Endothelial cell (in vitro differentiated cells): Measurements from ENCODE around the gene RASA3. TPM values are rescaled to one million over a fixed set of nuclear protein-coding genes. Genes with fewer than 3 reads are reported as not detected.
"Not testable (repeated sequence)": the region's sequence is repeated elsewhere in the genome, so short reads cannot be mapped to it uniquely, and the experiment has no call there.

Experiments used
- DNase-seq: peaks from one replicate; pipeline ENCODE4 v3.0.0; 2021; ENCODE audit warnings: low spot score
- H3K27ac Mint-ChIP-seq: one replicate; pipeline ENCODE4 v1.8.0; 2021; ENCODE audit warnings: mixed read lengths, inconsistent platforms; ENCODE audit not compliant: unreplicated experiment
- H3K27me3 Mint-ChIP-seq: one replicate; pipeline ENCODE4 v1.8.0; 2021; ENCODE audit warnings: mild to moderate bottlenecking, moderate library complexity, mixed read lengths, inconsistent platforms; ENCODE audit not compliant: unreplicated experiment
- H3K36me3 Mint-ChIP-seq: one replicate; pipeline ENCODE4 v1.8.0; 2021; ENCODE audit warnings: mild to moderate bottlenecking, low read depth, mixed read lengths, inconsistent platforms; ENCODE audit not compliant: unreplicated experiment
- H3K4me1 Mint-ChIP-seq: one replicate; pipeline ENCODE4 v1.8.0; 2021; ENCODE audit warnings: mild to moderate bottlenecking, mixed read lengths, inconsistent platforms; ENCODE audit not compliant: unreplicated experiment
- H3K4me3 Mint-ChIP-seq: one replicate; pipeline ENCODE4 v1.8.0; 2021; ENCODE audit warnings: mild to moderate bottlenecking, mixed read lengths, inconsistent platforms; ENCODE audit not compliant: unreplicated experiment
- H3K9me3 Mint-ChIP-seq: one replicate; pipeline ENCODE4 v1.8.0; 2021; ENCODE audit warnings: mixed read lengths, inconsistent platforms; ENCODE audit not compliant: unreplicated experiment
- total RNA-seq: library from RNA; stranded (reverse); fragmentation: NEBNext Ultra II Directional; extraction: Animal tissue kit (Norgen Biotek cat#: 25700); gene quantifications from one replicate; pipeline ENCODE4 v1.2.1, GENCODE V29; 2021; ENCODE audit not compliant: unreplicated experiment
- TF ChIP-seq, protein P1 (sequence below): fragments of 200-600 bp; sonication (generic); IDR thresholded peaks from one replicate; pipeline ENCODE4 v1.5.0; 2021; ENCODE audit warnings: antibody characterized with exemption; ENCODE audit not compliant: unreplicated experiment

The RASA3 gene
- total RNA-seq, 1 donor from 2014 or later = 34.0 TPM

DNA sequence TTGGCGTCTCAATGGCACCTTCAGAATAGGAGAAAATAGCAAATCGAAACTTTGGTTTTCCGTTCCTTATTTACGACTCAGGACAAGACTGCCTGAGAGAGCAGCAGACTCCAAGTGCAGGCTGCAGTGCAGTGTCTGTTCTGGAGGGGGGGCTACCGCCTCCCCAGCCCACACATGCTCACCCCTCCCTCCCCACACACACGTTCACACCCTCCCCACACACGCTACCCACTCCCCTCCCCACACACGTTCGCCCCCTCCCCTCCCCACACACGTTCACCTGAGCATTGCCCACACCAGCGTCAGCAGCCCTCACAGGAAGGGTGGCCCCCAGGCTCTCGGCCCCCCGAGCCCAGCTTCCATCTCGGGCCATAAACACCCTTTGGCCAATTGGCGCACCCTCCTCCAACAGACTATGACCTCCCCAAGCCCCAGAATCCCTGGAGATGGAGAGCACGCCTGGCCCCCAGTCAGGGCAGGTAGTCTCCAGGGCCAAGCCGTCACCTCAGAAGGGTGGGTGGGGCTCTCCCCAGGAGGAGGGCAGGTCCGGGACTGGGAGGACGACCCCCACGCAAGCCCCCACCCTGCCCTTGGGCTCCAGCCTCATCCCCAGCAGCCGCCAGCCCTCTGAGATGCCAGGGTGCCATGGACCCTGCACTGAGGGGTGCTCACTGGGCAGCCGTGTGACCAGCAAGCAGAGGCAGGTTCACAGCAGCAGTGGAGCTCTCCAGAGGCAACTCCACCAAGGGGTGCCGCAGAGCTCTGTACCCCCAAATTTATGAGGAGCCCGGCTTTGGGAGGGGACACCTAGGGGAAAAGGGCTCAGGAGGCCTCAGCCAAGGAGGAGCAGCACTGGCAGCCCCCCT is 27.5 kb downstream of the RASA3 start:
- Mint-ChIP-seq H3K27me3 (peaks cover 13% of the 10 kb centered on the region), H3K9me3 (no peaks in the 10 kb centered on the region), H3K36me3 (peaks cover 14% of the 10 kb centered on the region), H3K27ac (no peak overlapping the region), H3K4me1 (peaks cover 43% of the 10 kb centered on the region), H3K4me3 (no peak overlapping the region)
- no peak for DNase-seq
- TF ChIP-seq, protein P1, sequence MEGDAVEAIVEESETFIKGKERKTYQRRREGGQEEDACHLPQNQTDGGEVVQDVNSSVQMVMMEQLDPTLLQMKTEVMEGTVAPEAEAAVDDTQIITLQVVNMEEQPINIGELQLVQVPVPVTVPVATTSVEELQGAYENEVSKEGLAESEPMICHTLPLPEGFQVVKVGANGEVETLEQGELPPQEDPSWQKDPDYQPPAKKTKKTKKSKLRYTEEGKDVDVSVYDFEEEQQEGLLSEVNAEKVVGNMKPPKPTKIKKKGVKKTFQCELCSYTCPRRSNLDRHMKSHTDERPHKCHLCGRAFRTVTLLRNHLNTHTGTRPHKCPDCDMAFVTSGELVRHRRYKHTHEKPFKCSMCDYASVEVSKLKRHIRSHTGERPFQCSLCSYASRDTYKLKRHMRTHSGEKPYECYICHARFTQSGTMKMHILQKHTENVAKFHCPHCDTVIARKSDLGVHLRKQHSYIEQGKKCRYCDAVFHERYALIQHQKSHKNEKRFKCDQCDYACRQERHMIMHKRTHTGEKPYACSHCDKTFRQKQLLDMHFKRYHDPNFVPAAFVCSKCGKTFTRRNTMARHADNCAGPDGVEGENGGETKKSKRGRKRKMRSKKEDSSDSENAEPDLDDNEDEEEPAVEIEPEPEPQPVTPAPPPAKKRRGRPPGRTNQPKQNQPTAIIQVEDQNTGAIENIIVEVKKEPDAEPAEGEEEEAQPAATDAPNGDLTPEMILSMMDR = no peak

DNA sequence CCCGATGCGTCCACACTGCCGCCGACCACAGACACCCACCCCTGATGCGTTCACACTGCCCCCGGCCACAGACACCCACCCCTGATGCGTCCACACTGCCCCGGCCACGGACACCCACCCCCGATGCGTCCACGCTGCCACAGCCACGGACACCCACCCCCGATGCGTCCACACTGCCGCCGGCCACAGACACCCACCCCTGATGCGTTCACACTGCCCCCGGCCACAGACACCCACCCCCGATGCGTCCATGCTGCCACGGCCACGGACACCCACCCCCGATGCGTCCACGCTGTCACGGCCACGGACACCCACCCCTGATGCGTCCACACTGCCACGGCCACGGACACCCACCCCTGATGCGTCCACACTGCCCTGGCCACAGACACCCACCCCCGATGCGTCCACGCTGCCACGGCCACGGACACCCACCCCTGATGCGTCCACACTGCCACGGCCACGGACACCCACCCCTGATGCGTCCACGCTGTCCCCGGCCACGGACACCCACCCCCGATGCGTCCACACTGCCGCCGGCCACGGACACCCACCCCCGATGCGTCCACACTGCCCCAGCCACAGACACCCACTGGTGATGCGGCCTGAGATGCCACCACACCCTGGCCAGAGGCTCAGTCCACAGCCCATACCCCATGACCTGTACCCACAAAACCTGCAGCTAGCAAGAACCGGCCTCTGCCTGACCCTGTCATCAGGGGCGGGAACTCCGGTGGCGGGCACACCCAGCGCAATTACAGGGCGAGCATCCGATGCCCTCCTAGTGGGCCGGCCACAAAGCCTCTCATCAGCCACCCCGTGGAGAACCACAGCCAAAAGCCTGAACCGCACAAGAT is 28.4 kb downstream of the RASA3 start:
- TF ChIP-seq, protein P1 = no peak
- peaks cover 13% of the 10 kb centered on the region for H3K27me3 Mint-ChIP-seq
- DNase-seq = no peak
- H3K9me3 Mint-ChIP-seq = no peaks in the 10 kb centered on the region
- peaks cover 34% of the 10 kb centered on the region for H3K4me1 Mint-ChIP-seq
- no peak overlapping the region for H3K4me3 Mint-ChIP-seq
- H3K36me3 Mint-ChIP-seq = peaks cover 14% of the 10 kb centered on the region
- no peak overlapping the region for H3K27ac Mint-ChIP-seq

- not testable (repeated sequence) for H3K9me3 Mint-ChIP-seq, H3K27me3 Mint-ChIP-seq, H3K4me3 Mint-ChIP-seq, H3K27ac Mint-ChIP-seq, DNase-seq
- Mint-ChIP-seq H3K36me3 (peaks cover 10% of the 10 kb centered on the region), H3K4me1 (peaks cover 27% of the 10 kb centered on the region)
Observed at GRCh38 chr13:114103289-114103621, 29.2 kb downstream of the RASA3 start.

DNA sequence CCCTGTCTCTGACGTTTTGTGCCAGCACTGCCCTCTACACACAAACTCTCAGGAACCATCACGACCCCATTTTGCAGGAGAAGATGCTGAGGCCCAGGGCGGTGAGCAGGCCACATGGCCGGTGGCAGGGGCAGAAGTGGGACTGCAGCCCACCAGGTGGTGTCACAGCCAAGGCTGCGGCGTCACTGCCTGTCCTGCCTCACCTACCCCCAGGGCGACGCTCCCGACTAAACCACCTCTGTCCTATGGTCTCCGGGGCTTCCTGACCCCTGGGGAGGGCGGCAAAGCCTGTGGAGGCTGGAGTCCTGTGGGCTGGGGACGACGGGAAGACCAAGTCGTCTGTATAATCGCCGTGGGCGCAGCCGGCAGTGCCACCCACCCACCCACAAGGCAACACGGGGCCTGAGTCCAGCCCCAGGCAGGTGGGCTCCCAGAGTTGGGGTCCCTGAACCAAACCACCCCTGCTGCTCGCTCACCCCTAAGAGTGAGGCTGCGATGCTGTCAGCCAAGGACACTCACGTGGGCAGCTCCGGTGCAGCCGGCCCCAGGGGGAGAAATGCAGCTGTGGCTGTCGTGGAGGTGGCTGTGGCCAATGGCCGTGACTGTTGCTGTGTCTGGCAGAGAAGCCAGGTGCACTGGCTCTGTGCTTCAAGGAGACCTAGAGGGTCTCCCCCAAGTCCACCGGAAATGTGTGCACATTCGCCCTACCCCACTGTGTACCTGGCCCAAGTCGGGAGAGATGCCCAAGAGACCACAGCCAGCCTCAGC is 29.7 kb downstream of the RASA3 start:
- H3K27me3 Mint-ChIP-seq = peaks cover 8% of the 10 kb centered on the region
- TF ChIP-seq, protein P1 = no peak
- H3K4me1 Mint-ChIP-seq = peaks cover 22% of the 10 kb centered on the region
- DNase-seq = no peak
- H3K9me3 Mint-ChIP-seq = no peaks in the 10 kb centered on the region
- no peak overlapping the region for H3K4me3 Mint-ChIP-seq
- H3K36me3 Mint-ChIP-seq = peaks cover 6% of the 10 kb centered on the region
- no peak overlapping the region for H3K27ac Mint-ChIP-seq

DNA sequence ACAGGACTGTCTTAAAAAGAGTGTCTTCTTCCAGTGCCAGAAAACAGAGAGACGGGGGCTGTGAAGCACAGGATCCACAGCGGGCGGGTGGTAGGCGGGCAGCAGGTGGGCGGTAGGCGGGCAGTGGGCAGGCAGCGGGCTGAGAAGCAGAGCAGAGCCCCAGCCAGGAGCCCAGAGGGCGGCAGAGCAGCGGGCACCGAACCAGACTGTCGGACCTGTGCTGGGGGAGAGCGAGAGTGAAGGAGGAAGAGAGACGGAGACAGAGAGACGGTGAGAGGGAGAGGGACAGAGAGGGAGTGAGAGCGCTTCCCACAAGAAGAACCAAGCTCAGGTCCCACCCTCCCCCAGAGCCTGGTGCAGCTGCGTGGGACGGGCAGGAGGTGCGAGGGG is 30.3 kb downstream of the RASA3 start:
- Mint-ChIP-seq H3K4me3 (no peak overlapping the region), H3K4me1 (peaks cover 17% of the 10 kb centered on the region), H3K27ac (no peak overlapping the region), H3K36me3 (peaks cover 10% of the 10 kb centered on the region), H3K27me3 (peaks cover 13% of the 10 kb centered on the region), H3K9me3 (no peaks in the 10 kb centered on the region)
- no peak for DNase-seq
- TF ChIP-seq, protein P1 = no peak
